Measurements from ENCODE around the gene BBS12.

DNA sequence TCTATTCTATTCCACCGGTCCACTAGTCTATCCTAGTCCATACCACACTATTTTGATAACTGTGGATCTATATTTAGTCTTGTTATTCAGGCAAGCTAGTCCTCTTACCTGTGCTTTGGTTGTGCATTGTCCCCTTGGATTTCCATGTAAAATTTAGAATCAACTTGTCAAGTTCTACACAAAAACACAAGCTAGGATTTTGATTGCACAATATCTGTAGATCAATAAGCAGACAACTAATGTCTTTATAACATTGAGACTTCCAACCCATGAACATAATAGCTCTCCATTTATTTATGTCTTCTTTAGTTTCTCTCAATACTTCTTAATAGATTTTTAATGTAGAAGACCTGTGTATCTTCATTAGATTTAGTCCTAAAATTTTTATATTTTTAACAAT lies 10.2 kb upstream of the BBS12 start:
- TF ChIP-seq POLR2A (IDR thresholded peaks at IDR 0.05), result no peak
- TF ChIP-seq, protein P1, sequence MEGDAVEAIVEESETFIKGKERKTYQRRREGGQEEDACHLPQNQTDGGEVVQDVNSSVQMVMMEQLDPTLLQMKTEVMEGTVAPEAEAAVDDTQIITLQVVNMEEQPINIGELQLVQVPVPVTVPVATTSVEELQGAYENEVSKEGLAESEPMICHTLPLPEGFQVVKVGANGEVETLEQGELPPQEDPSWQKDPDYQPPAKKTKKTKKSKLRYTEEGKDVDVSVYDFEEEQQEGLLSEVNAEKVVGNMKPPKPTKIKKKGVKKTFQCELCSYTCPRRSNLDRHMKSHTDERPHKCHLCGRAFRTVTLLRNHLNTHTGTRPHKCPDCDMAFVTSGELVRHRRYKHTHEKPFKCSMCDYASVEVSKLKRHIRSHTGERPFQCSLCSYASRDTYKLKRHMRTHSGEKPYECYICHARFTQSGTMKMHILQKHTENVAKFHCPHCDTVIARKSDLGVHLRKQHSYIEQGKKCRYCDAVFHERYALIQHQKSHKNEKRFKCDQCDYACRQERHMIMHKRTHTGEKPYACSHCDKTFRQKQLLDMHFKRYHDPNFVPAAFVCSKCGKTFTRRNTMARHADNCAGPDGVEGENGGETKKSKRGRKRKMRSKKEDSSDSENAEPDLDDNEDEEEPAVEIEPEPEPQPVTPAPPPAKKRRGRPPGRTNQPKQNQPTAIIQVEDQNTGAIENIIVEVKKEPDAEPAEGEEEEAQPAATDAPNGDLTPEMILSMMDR (IDR thresholded peaks at IDR 0.05), result no peak
